GM23338 (cell line): Measurements from ENCODE around the gene IDI1. TPM values are rescaled to one million over a fixed set of nuclear protein-coding genes. Genes with fewer than 3 reads are reported as not detected.

Experiments used
- ATAC-seq: fragments of 200-7000 bp; cut with Tn5 transposase; 3 replicates; pipeline ENCODE4 v1.9.1; 2020
- DNase-seq: peaks from one replicate; pipeline ENCODE4 v3.0.0-alpha.2; 2015; ENCODE audit warnings: low spot score
- H2AFZ ChIP-seq: fragments of 200-600 bp; sonication (generic); 2 replicates; pipeline ENCODE4 v1.8.0; 2016; ENCODE audit warnings: antibody characterized with exemption, mild to moderate bottlenecking, moderate library complexity
- H3F3A ChIP-seq: fragments of 200-600 bp; sonication (generic); replicated peaks from 2 replicates; pipeline ENCODE4 v1.8.0; 2017; ENCODE audit warnings: antibody characterized with exemption, mixed run types, low read depth
- H3K27ac ChIP-seq: fragments of 200-600 bp; sonication (generic); 2 replicates; pipeline ENCODE4 v1.6.1; 2016; ENCODE audit warnings: low read depth
- H3K27me3 ChIP-seq: fragments of 200-600 bp; sonication (generic); 2 replicates; pipeline ENCODE4 v1.8.0; 2016; ENCODE audit warnings: mild to moderate bottlenecking, mixed run types, moderate library complexity; ENCODE audit not compliant: insufficient read depth
- H3K36me3 ChIP-seq: fragments of 200-600 bp; sonication (generic); 2 replicates; pipeline ENCODE4 v1.8.0; 2016; ENCODE audit warnings: mild to moderate bottlenecking; ENCODE audit not compliant: insufficient read depth
- H3K4me1 ChIP-seq: fragments of 200-600 bp; sonication (generic); 2 replicates; pipeline ENCODE4 v1.8.0; 2016; ENCODE audit warnings: mild to moderate bottlenecking, moderate library complexity; ENCODE audit not compliant: insufficient read depth
- H3K4me2 ChIP-seq: fragments of 200-600 bp; sonication (generic); 2 replicates; pipeline ENCODE4 v1.7.1; 2017; ENCODE audit warnings: mixed run types
- H3K4me3 ChIP-seq: fragments of 200-600 bp; sonication (generic); 2 replicates; pipeline ENCODE4 v1.6.1; 2016; ENCODE audit warnings: mixed run types
- H3K79me2 ChIP-seq: fragments of 200-600 bp; sonication (generic); replicated peaks from 2 replicates; pipeline ENCODE4 v1.8.0; 2017; ENCODE audit warnings: mild to moderate bottlenecking; ENCODE audit not compliant: insufficient read depth
- H3K9me2 ChIP-seq: fragments of 200-600 bp; sonication (generic); 2 replicates; pipeline ENCODE4 v1.8.0; 2017; ENCODE audit not compliant: insufficient read depth
- H4K20me1 ChIP-seq: fragments of 200-600 bp; sonication (generic); replicated peaks from 2 replicates; pipeline ENCODE4 v1.8.0; 2017; ENCODE audit warnings: mild to moderate bottlenecking; ENCODE audit not compliant: insufficient read depth
- H3K27ac Mint-ChIP-seq: 2 replicates; pipeline ENCODE4 v1.8.0; 2020; ENCODE audit warnings: inconsistent platforms, mild to moderate bottlenecking, moderate library complexity, mixed read lengths
- H3K27me3 Mint-ChIP-seq: 3 replicates; pipeline ENCODE4 v1.8.0; 2022; ENCODE audit warnings: low read depth, mild to moderate bottlenecking, moderate library complexity, mixed read lengths, inconsistent platforms; ENCODE audit not compliant: insufficient read depth, poor library complexity
- H3K36me3 Mint-ChIP-seq: 3 replicates; pipeline ENCODE4 v1.8.0; 2021; ENCODE audit warnings: low read depth, mild to moderate bottlenecking, inconsistent platforms, moderate library complexity, mixed read lengths
- H3K4me1 Mint-ChIP-seq: 3 replicates; pipeline ENCODE4 v1.8.0; 2020; ENCODE audit warnings: mild to moderate bottlenecking, inconsistent platforms, mixed read lengths
- H3K4me3 Mint-ChIP-seq: 3 replicates; pipeline ENCODE4 v1.8.0; 2021; ENCODE audit warnings: moderate library complexity, mild to moderate bottlenecking, inconsistent platforms, mixed read lengths
- H3K9me3 Mint-ChIP-seq: 3 replicates; pipeline ENCODE4 v1.8.0; 2020; ENCODE audit warnings: moderate library complexity, mild to moderate bottlenecking, inconsistent platforms, mixed read lengths
- CREB1 ChIP-seq: fragments of 250-450 bp; sonication (Bioruptor Pico); IDR thresholded peaks from 2 replicates; pipeline ENCODE4 v1.5.0; 2020; ENCODE audit warnings: low read depth, mild to moderate bottlenecking, moderate library complexity
- CTCF ChIP-seq, 2 experiments: fragments of 200-600 bp in 1 of 2; sonication (generic) in 1 of 2; conservative IDR thresholded peaks; 2 replicates each; pipeline versions ENCODE4 v1.5.1 to v1.6.1; 2016 to 2017; ENCODE audit warnings: antibody characterized with exemption in 2 of 2, low read depth in 2 of 2, mild to moderate bottlenecking in 2 of 2, moderate library complexity in 1 of 2
- ETS1 ChIP-seq: IDR thresholded peaks from 2 replicates; pipeline ENCODE4 v1.6.1; 2016; ENCODE audit warnings: antibody characterized with exemption
- EZH2 ChIP-seq: fragments of 200-600 bp; sonication (generic); IDR thresholded peaks from one replicate; pipeline ENCODE4 v1.8.0; 2017; ENCODE audit warnings: antibody characterized with exemption, mild to moderate bottlenecking, low read depth; ENCODE audit not compliant: unreplicated experiment
- JUNB ChIP-seq: IDR thresholded peaks from one replicate; pipeline ENCODE4 v1.6.1; 2016; ENCODE audit warnings: antibody characterized with exemption; ENCODE audit not compliant: unreplicated experiment
- NANOG ChIP-seq: IDR thresholded peaks from 2 replicates; pipeline ENCODE4 v1.6.1; 2016; ENCODE audit warnings: antibody characterized with exemption, borderline replicate concordance
- POLR2AphosphoS5 ChIP-seq: IDR thresholded peaks from 2 replicates; pipeline ENCODE4 v1.6.1; 2016; ENCODE audit warnings: antibody characterized with exemption, low read depth
- STAT1 ChIP-seq: IDR thresholded peaks from one replicate; pipeline ENCODE4 v1.6.1; 2016; ENCODE audit warnings: antibody characterized with exemption; ENCODE audit not compliant: unreplicated experiment
- ZNF114 ChIP-seq: fragments of 250-450 bp; sonication (Bioruptor Pico); IDR thresholded peaks from 2 replicates; pipeline ENCODE4 v1.5.0; 2020; ENCODE audit warnings: mild to moderate bottlenecking, moderate library complexity
- ZNF331 ChIP-seq: fragments of 250-450 bp; sonication (Bioruptor Pico); IDR thresholded peaks from 2 replicates; pipeline ENCODE4 v1.5.0; 2020; ENCODE audit warnings: low read depth, mild to moderate bottlenecking, moderate library complexity
- ZNF462 ChIP-seq: fragments of 250-450 bp; sonication (Bioruptor Pico); IDR thresholded peaks from 2 replicates; pipeline ENCODE4 v1.5.0; 2020; ENCODE audit warnings: mild to moderate bottlenecking, moderate library complexity
- polyA plus RNA-seq: library from polyadenylated mRNA; unstranded; fragments of >200 nt; fragmentation: Nextera tagmentation; extraction: Ambion mirVana; gene quantifications from 2 replicates; pipeline ENCODE4 v1.2.1, GENCODE V29; 2016
- total RNA-seq: library from RNA; depleted of rRNA; stranded (reverse); fragments of >200 nt; shearing (Covaris generic); gene quantifications from 2 replicates; pipeline ENCODE4 v1.2.3, GENCODE V29; 2014

The IDI1 gene
- total and polyA plus RNA-seq, 2 experiments from 2014 or later, result 119 to 154 TPM

GRCh38 chr10:1006573-1006972, 42.3 kb downstream of the IDI1 start:
- Histone ChIP-seq H3K4me2 (no peak overlapping the region), H3K4me3 (no peak overlapping the region), H3K36me3 (peaks cover 81% of the 10 kb centered on the region), H3F3A (peaks cover 4% of the 10 kb centered on the region; the same call in 1 of the 2 replicates), H3K79me2 (peaks cover 36% of the 10 kb centered on the region), H2AFZ (no peak overlapping the region), H3K27ac (no peak overlapping the region), H3K27me3 (no peaks in the 10 kb centered on the region), H3K4me1 (no peaks in the 10 kb centered on the region), H3K9me2 (no peaks in the 10 kb centered on the region), H4K20me1 (peaks cover 33% of the 10 kb centered on the region)
- H3K4me3 Mint-ChIP-seq, result no peak overlapping the region
- no peak overlapping the region for H3K27ac Mint-ChIP-seq
- no peak for ATAC-seq
- peaks cover 4% of the 10 kb centered on the region; the same call in 2 of the 3 replicates for H3K4me1 Mint-ChIP-seq
- H3K36me3 Mint-ChIP-seq, result peaks cover 98% of the 10 kb centered on the region
- DNase-seq, result no peak
- TF ChIP-seq ZNF114, result no peak
- no peak for TF ChIP-seq CTCF (conservative IDR thresholded peaks at IDR 0.05; ENCODE audit: low read depth in 2 of 2)
- TF ChIP-seq NANOG, result no peak
- TF ChIP-seq ZNF331 (CRISPR knock-in tag), result no peak
- no peaks in the 10 kb centered on the region for H3K9me3 Mint-ChIP-seq
- H3K27me3 Mint-ChIP-seq, result peaks cover 9% of the 10 kb centered on the region

GRCh38 chr10:1003884-1004670, 44.8 kb downstream of the IDI1 start:
- DNase-seq, result no peak
- Histone ChIP-seq H3K9me2 (no peaks in the 10 kb centered on the region), H3K27me3 (no peaks in the 10 kb centered on the region), H3K27ac (no peak overlapping the region), H3K79me2 (peaks cover 58% of the 10 kb centered on the region), H3K4me2 (no peak overlapping the region), H3F3A (peaks cover 4% of the 10 kb centered on the region; the same call in 1 of the 2 replicates), H3K36me3 (peaks cover 96% of the 10 kb centered on the region), H4K20me1 (peaks cover 36% of the 10 kb centered on the region), H3K4me3 (no peak overlapping the region), H3K4me1 (no peaks in the 10 kb centered on the region), H2AFZ (no peak overlapping the region)
- Mint-ChIP-seq H3K27me3 (peaks cover 5% of the 10 kb centered on the region), H3K36me3 (peaks cover 98% of the 10 kb centered on the region), H3K27ac (no peak overlapping the region), H3K4me3 (no peak overlapping the region), H3K9me3 (no peaks in the 10 kb centered on the region), H3K4me1 (no peaks in the 10 kb centered on the region; the same call in 2 of the 3 replicates)
- ATAC-seq, result no peak
- no peak for TF ChIP-seq STAT1
- TF ChIP-seq POLR2AphosphoS5, result no peak
- TF ChIP-seq ZNF331 (CRISPR knock-in tag), result no peak
- TF ChIP-seq ZNF114, result no peak
- no peak for TF ChIP-seq ZNF462 (CRISPR knock-in tag)
- TF ChIP-seq CREB1 (CRISPR knock-in tag), result no peak
- TF ChIP-seq JUNB, result no peak
- TF ChIP-seq ETS1, result no peak
- TF ChIP-seq EZH2, result no peak
